HepG2 (cell line): Measurements from ENCODE around the gene POLN. TPM values are rescaled to one million over a fixed set of nuclear protein-coding genes. Genes with fewer than 3 reads are reported as not detected.

Experiments
- CBX5 ChIP-seq: sonication (generic); formaldehyde crosslinking; IDR thresholded peaks from 2 replicates; pipeline ENCODE4 v1.4.0; 2020; ENCODE audit warnings: missing genetic modification reagents, borderline replicate concordance
- CCDC6 ChIP-seq: sonication (generic); formaldehyde crosslinking; IDR thresholded peaks from 2 replicates; pipeline ENCODE4 v1.8.1; 2022; ENCODE audit warnings: mild to moderate bottlenecking, missing genetic modification reagents, moderate library complexity
- ETV6 ChIP-seq: sonication (generic); formaldehyde crosslinking; conservative IDR thresholded peaks from 2 replicates; pipeline ENCODE4 v1.4.0; 2020; ENCODE audit warnings: missing genetic modification reagents
- GABPA ChIP-seq, 2 experiments: IDR thresholded peaks; 2 replicates each; pipeline ENCODE4 v1.6.1; 2011 to 2016; ENCODE audit warnings: low read depth in 2 of 2, low read length in 1 of 2, missing biosample characterization in 1 of 2, missing genetic modification characterization in 1 of 2
- HOXA3 ChIP-seq: sonication (generic); formaldehyde crosslinking; IDR thresholded peaks from 2 replicates; pipeline ENCODE4 v1.5.0; 2020; ENCODE audit warnings: missing genetic modification reagents
- NR2F6 ChIP-seq, 2 experiments: IDR thresholded peaks; 2 replicates each; pipeline ENCODE4 v1.6.1; 2016; ENCODE audit warnings: antibody characterized with exemption in 1 of 2, mild to moderate bottlenecking in 1 of 2
- NR3C1 ChIP-seq: sonication (generic); formaldehyde crosslinking; IDR thresholded peaks from 2 replicates; pipeline ENCODE4 v1.4.0; 2020; ENCODE audit warnings: missing genetic modification reagents
- PHF5A ChIP-seq: IDR thresholded peaks from one replicate; pipeline ENCODE4 v1.6.1; 2018; ENCODE audit warnings: low read depth, missing genetic modification reagents; ENCODE audit not compliant: unreplicated experiment
- PLSCR1 ChIP-seq: sonication (generic); formaldehyde crosslinking; IDR thresholded peaks from 2 replicates; pipeline ENCODE4 v1.5.0; 2020; ENCODE audit warnings: missing genetic modification reagents, mild to moderate bottlenecking, borderline replicate concordance
- PTBP1 ChIP-seq: fragments of 200-400 bp; formaldehyde crosslinking; IDR thresholded peaks from 2 replicates; pipeline ENCODE4 v1.6.1; 2018; ENCODE audit warnings: low read length, low read depth; ENCODE audit not compliant: poor library complexity, severe bottlenecking
- RBM39 ChIP-seq: fragments of 200-400 bp; formaldehyde crosslinking; IDR thresholded peaks from one replicate; pipeline ENCODE4 v1.6.1; 2018; ENCODE audit warnings: antibody characterized with exemption, mild to moderate bottlenecking, low read depth, low read length; ENCODE audit not compliant: poor library complexity, severe bottlenecking
- SKIL ChIP-seq: sonication (generic); formaldehyde crosslinking; IDR thresholded peaks from 2 replicates; pipeline ENCODE4 v1.8.0; 2022; ENCODE audit warnings: missing genetic modification reagents, mild to moderate bottlenecking, moderate library complexity, borderline replicate concordance
- ZNF136 ChIP-seq: sonication (generic); formaldehyde crosslinking; IDR thresholded peaks from 2 replicates; pipeline ENCODE4 v1.8.1; 2022; ENCODE audit warnings: low read depth, mild to moderate bottlenecking, moderate library complexity, missing genetic modification reagents
- ZNF329 ChIP-seq: sonication (generic); formaldehyde crosslinking; IDR thresholded peaks from 2 replicates; pipeline ENCODE4 v1.9.0; 2021; ENCODE audit warnings: low read depth, mild to moderate bottlenecking, missing genetic modification reagents
- ZNF350 ChIP-seq: sonication (generic); formaldehyde crosslinking; IDR thresholded peaks from 2 replicates; pipeline ENCODE4 v1.4.0; 2020; ENCODE audit warnings: mild to moderate bottlenecking, low read depth, missing genetic modification reagents, borderline replicate concordance
- ZNF513 ChIP-seq: sonication (generic); formaldehyde crosslinking; conservative IDR thresholded peaks from 2 replicates; pipeline ENCODE4 v1.5.0; 2020; ENCODE audit warnings: missing genetic modification reagents
- polyA plus RNA-seq, 8 experiments: library from polyadenylated mRNA; depleted of rRNA in 3 of 8; stranded (reverse) in 7 of 8; unstranded in 1 of 8; fragments of >200 nt; fragmentation: Illumina TruSeq in 4 of 8; extraction: Trizol in 4 of 8; gene quantifications; 2 replicates each; pipeline versions ENCODE4 v1.2.1 to v1.2.3, GENCODE V29; 2011 to 2016; ENCODE audit warnings: low read depth in 4 of 8, missing spikeins in 1 of 8, mixed read lengths in 1 of 8; ENCODE audit not compliant: insufficient read depth in 1 of 8
- total RNA-seq, 5 experiments: library from RNA; depleted of rRNA; stranded (reverse); fragments of >200 nt; fragmentation: Illumina TruSeq; extraction: Trizol; gene quantifications; 2 replicates each; pipeline ENCODE4 v1.2.3, GENCODE V29; 2016; ENCODE audit warnings: low read depth in 1 of 5
- TF ChIP-seq, protein P1 (sequence below): IDR thresholded peaks from 2 replicates; pipeline ENCODE4 v1.6.1; 2016; ENCODE audit warnings: missing biosample characterization, missing genetic modification reagents, low read depth
- TF ChIP-seq, protein P2 (sequence below): sonication (generic); formaldehyde crosslinking; IDR thresholded peaks from 2 replicates; pipeline ENCODE4 v1.4.0; 2020; ENCODE audit warnings: missing genetic modification reagents, borderline replicate concordance
- TF ChIP-seq, protein P3 (sequence below): sonication (generic); formaldehyde crosslinking; IDR thresholded peaks from 2 replicates; pipeline ENCODE4 v1.8.1; 2022; ENCODE audit warnings: mild to moderate bottlenecking, missing genetic modification reagents

POLN gene
- total and polyA plus RNA-seq, 2 of the 13 experiments (the other 11 are each of a cell fraction or from before 2014, with no cell fraction given): 0.93 to 1.5 TPM

DNA sequence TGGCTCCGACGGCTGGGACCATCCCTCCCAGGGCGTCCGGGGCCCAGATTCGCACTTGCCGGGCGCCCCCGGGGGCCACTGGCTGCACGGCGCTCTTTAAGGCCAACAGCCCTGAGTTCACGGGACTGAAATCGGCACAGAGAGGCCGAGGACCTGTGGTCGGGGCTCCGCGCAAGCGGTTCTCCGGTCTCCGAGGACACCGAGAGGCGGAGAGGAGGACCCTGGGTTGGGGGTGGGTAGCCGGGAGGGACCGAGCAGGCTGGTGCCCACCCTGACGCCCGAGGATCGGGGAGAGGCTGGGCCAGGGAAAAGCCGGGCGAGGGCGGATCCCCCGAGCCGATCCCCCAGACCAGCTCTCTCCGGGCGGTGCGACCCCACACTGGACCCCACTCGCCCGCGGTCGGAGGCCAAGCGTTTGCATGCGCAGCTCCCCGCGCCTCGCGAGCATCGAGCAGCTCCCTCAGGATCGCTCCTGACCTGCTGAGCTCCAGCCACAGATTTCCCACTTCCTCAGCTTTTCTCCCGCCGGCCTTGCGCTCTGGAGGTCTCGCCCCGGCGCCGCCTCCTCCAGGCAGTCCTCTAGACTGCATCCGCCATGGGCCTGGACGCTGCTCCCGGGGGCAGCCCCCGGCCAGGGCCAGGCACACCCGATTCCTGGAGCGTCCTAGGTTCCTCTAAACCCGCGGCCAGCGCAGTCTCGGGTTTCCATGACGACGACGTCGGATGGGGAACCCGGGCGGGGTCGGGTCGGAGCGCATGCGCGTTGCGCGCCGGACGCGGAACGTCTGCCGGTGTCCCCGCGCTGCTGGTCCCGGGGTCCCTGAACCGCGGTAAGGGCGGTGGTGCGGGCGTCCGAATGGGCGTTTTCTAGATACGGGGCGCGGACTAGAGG, 200.4 kb downstream of the POLN start (continued):
- no peak for TF ChIP-seq PLSCR1 (CRISPR knock-in tag)
- TF ChIP-seq, protein P1, sequence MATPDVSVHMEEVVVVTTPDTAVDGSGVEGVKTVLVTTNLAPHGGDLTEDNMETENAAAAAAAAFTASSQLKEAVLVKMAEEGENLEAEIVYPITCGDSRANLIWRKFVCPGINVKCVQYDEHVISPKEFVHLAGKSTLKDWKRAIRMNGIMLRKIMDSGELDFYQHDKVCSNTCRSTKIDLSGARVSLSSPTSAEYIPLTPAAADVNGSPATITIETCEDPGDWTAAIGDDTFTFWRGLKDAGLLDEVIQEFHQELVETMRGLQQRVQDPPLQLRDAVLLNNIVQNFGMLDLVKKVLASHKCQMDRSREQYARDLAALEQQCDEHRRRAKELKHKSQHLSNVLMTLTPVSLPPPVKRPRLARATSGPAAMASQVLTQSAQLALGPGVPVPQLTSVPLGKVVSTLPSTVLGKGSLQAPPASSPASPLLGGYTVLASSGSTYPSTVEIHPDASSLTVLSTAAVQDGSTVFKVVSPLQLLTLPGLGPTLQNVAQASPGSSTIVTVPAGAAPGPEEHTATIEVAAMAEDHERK (CRISPR knock-in tag): no peak
- no peak for TF ChIP-seq ZNF329 (CRISPR knock-in tag)
- no peak for TF ChIP-seq RBM39
- TF ChIP-seq ZNF513 (CRISPR knock-in tag): no peak
- no peak for TF ChIP-seq ZNF136 (CRISPR knock-in tag)
- TF ChIP-seq ZNF350 (CRISPR knock-in tag): peak; percentile 68
- peak; percentile 52; the same call in 1 of the 2 replicates for TF ChIP-seq ETV6
- no peak for TF ChIP-seq PTBP1
- TF ChIP-seq GABPA (IDR thresholded peaks at IDR 0.05; ENCODE audit: low read depth, low read length): no peak
- TF ChIP-seq GABPA (CRISPR knock-in tag; IDR thresholded peaks at IDR 0.05; ENCODE audit: low read depth): no peak
- TF ChIP-seq, protein P2, sequence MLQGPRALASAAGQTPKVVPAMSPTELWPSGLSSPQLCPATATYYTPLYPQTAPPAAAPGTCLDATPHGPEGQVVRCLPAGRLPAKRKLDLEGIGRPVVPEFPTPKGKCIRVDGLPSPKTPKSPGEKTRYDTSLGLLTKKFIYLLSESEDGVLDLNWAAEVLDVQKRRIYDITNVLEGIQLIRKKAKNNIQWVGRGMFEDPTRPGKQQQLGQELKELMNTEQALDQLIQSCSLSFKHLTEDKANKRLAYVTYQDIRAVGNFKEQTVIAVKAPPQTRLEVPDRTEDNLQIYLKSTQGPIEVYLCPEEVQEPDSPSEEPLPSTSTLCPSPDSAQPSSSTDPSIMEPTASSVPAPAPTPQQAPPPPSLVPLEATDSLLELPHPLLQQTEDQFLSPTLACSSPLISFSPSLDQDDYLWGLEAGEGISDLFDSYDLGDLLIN (CRISPR knock-in tag): no peak
- no peak for TF ChIP-seq NR2F6 (IDR thresholded peaks at IDR 0.05)
- no peak for TF ChIP-seq NR2F6 (CRISPR knock-in tag; IDR thresholded peaks at IDR 0.05)
- TF ChIP-seq HOXA3 (CRISPR knock-in tag): no peak
- no peak for TF ChIP-seq SKIL
- no peak for TF ChIP-seq PHF5A (CRISPR knock-in tag)
- TF ChIP-seq NR3C1: no peak
- no peak for TF ChIP-seq CBX5 (CRISPR knock-in tag)
- TF ChIP-seq, protein P3, sequence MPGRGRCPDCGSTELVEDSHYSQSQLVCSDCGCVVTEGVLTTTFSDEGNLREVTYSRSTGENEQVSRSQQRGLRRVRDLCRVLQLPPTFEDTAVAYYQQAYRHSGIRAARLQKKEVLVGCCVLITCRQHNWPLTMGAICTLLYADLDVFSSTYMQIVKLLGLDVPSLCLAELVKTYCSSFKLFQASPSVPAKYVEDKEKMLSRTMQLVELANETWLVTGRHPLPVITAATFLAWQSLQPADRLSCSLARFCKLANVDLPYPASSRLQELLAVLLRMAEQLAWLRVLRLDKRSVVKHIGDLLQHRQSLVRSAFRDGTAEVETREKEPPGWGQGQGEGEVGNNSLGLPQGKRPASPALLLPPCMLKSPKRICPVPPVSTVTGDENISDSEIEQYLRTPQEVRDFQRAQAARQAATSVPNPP (CRISPR knock-in tag): no peak
- no peak for TF ChIP-seq CCDC6 (CRISPR knock-in tag)
